ENCODE measurements around the gene ANKRD49. TPM values are rescaled to one million over a fixed set of nuclear protein-coding genes. Genes with fewer than 3 reads are reported as not detected.

Gene ANKRD49
- 8.7 and 12.7 TPM in 2 replicates for total RNA-seq (2021)
- Bru-seq, nascent RNA = percentile 77 among the genes with signal in this experiment
- BruChase-seq, experiment 1, labeled RNA remaining after a 2-hour chase = percentile 91 among the genes with signal in this experiment
- BruChase-seq, experiment 2, labeled RNA remaining after a 6-hour chase = percentile 73 among the genes with signal in this experiment
- long read RNA-seq, transcript ANKRD49-210 (3 exons, 2,268 nt) = major isoform, 13 of 26 reads
- long read RNA-seq, partial matches to known transcripts = 0 of 26 reads
- long read RNA-seq, other reads (novel, unspliced or antisense) = 11 of 26 reads

GRCh38 chr11:94493281-94494125 is at the start of gene ANKRD49, which contains the start of gene MRE11:
Gene ANKRD49, plus strand, starts transcription at chr11:94493984. Its CDS starts 2,710 bp downstream, at chr11:94496694.
Gene MRE11, minus strand, starts transcription at chr11:94493844. Its CDS starts 1,043 bp downstream, at chr11:94492801.
- POLR2A ChIA-PET (ENCODE audit: unreplicated experiment) = interaction anchor here (0.5 kb wide), 1 partner anchor 752 kb away, joined by 4 read pairs; the partner anchor contains the start of genes C11orf54 and TAF1D

DNA sequence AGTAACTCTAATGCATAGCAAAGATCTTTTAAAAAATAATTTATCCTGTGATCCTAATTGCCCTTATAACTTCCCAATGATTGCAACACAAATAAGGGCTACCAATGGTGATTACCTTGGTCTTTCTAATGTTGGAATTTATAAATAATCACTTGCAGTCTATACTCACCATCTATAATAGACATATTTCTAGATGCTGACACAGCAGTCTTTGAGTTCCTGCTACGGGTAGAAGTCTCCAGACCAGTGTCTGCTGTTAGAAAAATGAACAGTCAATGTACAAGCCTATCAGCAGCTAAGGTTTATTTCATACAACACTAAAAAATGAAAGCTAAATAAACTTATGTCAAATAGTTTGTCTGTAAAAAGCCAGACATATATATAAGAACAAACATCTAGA is 48.1 kb upstream of the ANKRD49 start:
- no peak for DNase-seq
- H3K36me3 ChIP-seq (ENCODE audit: low read depth) = peaks cover 16% of the 10 kb centered on the region; the same call in 1 of the 2 replicates
- POLR2A ChIA-PET (ENCODE audit: unreplicated experiment) = no interaction called here
- no peak overlapping the region for H2AFZ ChIP-seq
- TF ChIP-seq EZH2 (IDR thresholded peaks at IDR 0.05; ENCODE audit: low read depth) = no peak
- TF ChIP-seq, protein P1, sequence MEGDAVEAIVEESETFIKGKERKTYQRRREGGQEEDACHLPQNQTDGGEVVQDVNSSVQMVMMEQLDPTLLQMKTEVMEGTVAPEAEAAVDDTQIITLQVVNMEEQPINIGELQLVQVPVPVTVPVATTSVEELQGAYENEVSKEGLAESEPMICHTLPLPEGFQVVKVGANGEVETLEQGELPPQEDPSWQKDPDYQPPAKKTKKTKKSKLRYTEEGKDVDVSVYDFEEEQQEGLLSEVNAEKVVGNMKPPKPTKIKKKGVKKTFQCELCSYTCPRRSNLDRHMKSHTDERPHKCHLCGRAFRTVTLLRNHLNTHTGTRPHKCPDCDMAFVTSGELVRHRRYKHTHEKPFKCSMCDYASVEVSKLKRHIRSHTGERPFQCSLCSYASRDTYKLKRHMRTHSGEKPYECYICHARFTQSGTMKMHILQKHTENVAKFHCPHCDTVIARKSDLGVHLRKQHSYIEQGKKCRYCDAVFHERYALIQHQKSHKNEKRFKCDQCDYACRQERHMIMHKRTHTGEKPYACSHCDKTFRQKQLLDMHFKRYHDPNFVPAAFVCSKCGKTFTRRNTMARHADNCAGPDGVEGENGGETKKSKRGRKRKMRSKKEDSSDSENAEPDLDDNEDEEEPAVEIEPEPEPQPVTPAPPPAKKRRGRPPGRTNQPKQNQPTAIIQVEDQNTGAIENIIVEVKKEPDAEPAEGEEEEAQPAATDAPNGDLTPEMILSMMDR (conservative IDR thresholded peaks at IDR 0.05) = no peak
- H3K9me3 ChIP-seq (ENCODE audit: insufficient read depth, low read depth) = no peaks in the 10 kb centered on the region
- H3K27me3 ChIP-seq (ENCODE audit: insufficient read depth, low read depth) = no peaks in the 10 kb centered on the region
- peaks cover 19% of the 10 kb centered on the region for H3K4me1 ChIP-seq (replicated peaks; ENCODE audit: insufficient read depth)
- no peak overlapping the region for H3K27ac ChIP-seq
- H3K79me2 ChIP-seq (ENCODE audit: low read depth) = no peaks in the 10 kb centered on the region
- BruUV-seq (replicated peaks) = no TSS peak
- H3K4me2 ChIP-seq = no peak overlapping the region
- peaks cover 5% of the 10 kb centered on the region; the same call in 1 of the 2 replicates for H3F3A ChIP-seq (ENCODE audit: insufficient read depth, low read depth)
- CTCF ChIA-PET = no interaction called here
- H3K4me3 ChIP-seq = no peak overlapping the region
- H3K9me2 ChIP-seq (ENCODE audit: insufficient read depth) = no peaks in the 10 kb centered on the region
- no peaks in the 10 kb centered on the region for H4K20me1 ChIP-seq (ENCODE audit: insufficient read depth)
- intact Hi-C loops (cut with micrococcal nuclease; ENCODE audit: unreplicated experiment) = no loop called here

More at GRCh38 chr11:94493281-94494125, at the start of gene ANKRD49, which contains the start of gene MRE11:
- H3K9me2 ChIP-seq (ENCODE audit: insufficient read depth) = no peaks in the 10 kb centered on the region
- CTCF ChIA-PET = no interaction called here
- TSS peak; percentile 73 for BruUV-seq (replicated peaks)
- peaks cover 10% of the 10 kb centered on the region; the same call in 1 of the 2 replicates for H3K36me3 ChIP-seq (ENCODE audit: low read depth)
- peak within 1 kb of the TSS; percentile 87 for H3K4me3 ChIP-seq
- peak within 1 kb of the TSS; percentile 73 for H3K27ac ChIP-seq
- H3K79me2 ChIP-seq (ENCODE audit: low read depth) = peaks cover 46% of the 10 kb centered on the region
- H3K9me3 ChIP-seq (ENCODE audit: insufficient read depth, low read depth) = no peaks in the 10 kb centered on the region
- H4K20me1 ChIP-seq (ENCODE audit: insufficient read depth) = no peaks in the 10 kb centered on the region; the same call in 1 of the 2 replicates
- intact Hi-C loops (cut with micrococcal nuclease; ENCODE audit: unreplicated experiment) = loop anchor here (5.0 to 10.0 kb wide), 2 partner anchors 169 to 366 kb away; partner anchors contain the start of gene PANX1
- no peak for TF ChIP-seq EZH2 (IDR thresholded peaks at IDR 0.05; ENCODE audit: low read depth)
- TF ChIP-seq, protein P1 (conservative IDR thresholded peaks at IDR 0.05) = no peak
- H3F3A ChIP-seq (ENCODE audit: insufficient read depth, low read depth) = no peaks in the 10 kb centered on the region
- no peaks in the 10 kb centered on the region for H3K27me3 ChIP-seq (ENCODE audit: insufficient read depth, low read depth)
- peaks cover 23% of the 10 kb centered on the region for H3K4me1 ChIP-seq (replicated peaks; ENCODE audit: insufficient read depth)
- H2AFZ ChIP-seq = peak within 1 kb of the TSS; percentile 99
- peak; percentile 97 to 99 for DNase-seq
- H3K4me2 ChIP-seq = peak within 1 kb of the TSS; percentile 94

GRCh38 chr11:94447149-94447548 is 46.6 kb upstream of the ANKRD49 start:
- Histone ChIP-seq H3K4me1 (replicated peaks; ENCODE audit: insufficient read depth) (peaks cover 21% of the 10 kb centered on the region), H3K9me3 (ENCODE audit: insufficient read depth, low read depth) (no peaks in the 10 kb centered on the region), H3K79me2 (ENCODE audit: low read depth) (no peaks in the 10 kb centered on the region), H3K27me3 (ENCODE audit: insufficient read depth, low read depth) (no peaks in the 10 kb centered on the region), H3K9me2 (ENCODE audit: insufficient read depth) (no peaks in the 10 kb centered on the region), H3K4me2 (no peak overlapping the region), H3K4me3 (no peak overlapping the region), H3F3A (ENCODE audit: insufficient read depth, low read depth) (peaks cover 5% of the 10 kb centered on the region; the same call in 1 of the 2 replicates), H3K27ac (no peak overlapping the region), H3K36me3 (ENCODE audit: low read depth) (peaks cover 10% of the 10 kb centered on the region; the same call in 1 of the 2 replicates), H4K20me1 (ENCODE audit: insufficient read depth) (no peaks in the 10 kb centered on the region), H2AFZ (no peak overlapping the region)
- CTCF ChIA-PET = no interaction called here
- TF ChIP-seq, protein P1 (conservative IDR thresholded peaks at IDR 0.05) = no peak
- TF ChIP-seq EZH2 (IDR thresholded peaks at IDR 0.05; ENCODE audit: low read depth) = no peak
- DNase-seq = no peak
- intact Hi-C loops (cut with micrococcal nuclease; ENCODE audit: unreplicated experiment) = no loop called here
- no TSS peak for BruUV-seq (replicated peaks)
- POLR2A ChIA-PET (ENCODE audit: unreplicated experiment) = no interaction called here

Data from PC-9 (cell line).